H1 (cell line): Measurements from ENCODE around the gene EEF1AKMT1. TPM values are rescaled to one million over a fixed set of nuclear protein-coding genes. Genes with fewer than 3 reads are reported as not detected.

Experiments
- CTCF ChIA-PET: fragments of 300-600 bp; sonication (Branson Sonifier 250); formaldehyde crosslinking; loops from one replicate; lab custom pipeline; 2021; ENCODE audit not compliant: partially characterized antibody; lab: Charles Lee
- POLR2A ChIA-PET: fragments of 300-600 bp; sonication (Branson Sonifier 250); formaldehyde crosslinking; loops from one replicate; lab custom pipeline; 2021; ENCODE audit warnings: inconsistent platforms; ENCODE audit not compliant: partially characterized antibody; lab: Charles Lee
- DNase-seq, 2 experiments: peaks; one replicate each; pipeline versions ENCODE4 v3.0.0 to v3.0.0-alpha.2; 2010 to 2022; ENCODE audit warnings: low spot score in 2 of 2, low read depth in 1 of 2, mixed read lengths in 1 of 2
- FAIRE-seq: peaks from 2 replicates; lab custom pipeline; 2011; peaks lifted over from hg19 to GRCh38; lab: Jason Lieb, UNC
- H2AFZ ChIP-seq: 2 replicates; pipeline ENCODE4 v1.8.1; 2012; ENCODE audit warnings: low read length, inconsistent platforms
- H2AK5ac ChIP-seq: 2 replicates; pipeline ENCODE4 v1.6.1; 2013; ENCODE audit warnings: low read depth, low read length
- H2BK120ac ChIP-seq: replicated peaks from 2 replicates; pipeline ENCODE3; 2013; ENCODE audit warnings: low read depth, low read length, inconsistent platforms
- H2BK12ac ChIP-seq: 2 replicates; pipeline ENCODE4 v1.6.1; 2013; ENCODE audit warnings: low read depth, low read length
- H2BK15ac ChIP-seq: 2 replicates; pipeline ENCODE4 v1.6.1; 2013; ENCODE audit warnings: low read length
- H2BK20ac ChIP-seq: 2 replicates; pipeline ENCODE4 v1.6.1; 2013; ENCODE audit warnings: low read length
- H2BK5ac ChIP-seq: 2 replicates; pipeline ENCODE4 v1.6.1; 2013; ENCODE audit warnings: low read depth, low read length
- H3K14ac ChIP-seq: 2 replicates; pipeline ENCODE4 v1.6.1; 2013; ENCODE audit warnings: inconsistent platforms; ENCODE audit not compliant: insufficient read length
- H3K18ac ChIP-seq: 2 replicates; pipeline ENCODE4 v1.6.1; 2013; ENCODE audit warnings: low read length; ENCODE audit errors: extremely low read depth
- H3K23ac ChIP-seq: 2 replicates; pipeline ENCODE4 v1.6.1; 2013; ENCODE audit warnings: inconsistent platforms; ENCODE audit not compliant: insufficient read length
- H3K23me2 ChIP-seq: 2 replicates; pipeline ENCODE4 v1.6.1; 2013; ENCODE audit warnings: low read depth, low read length
- H3K27ac ChIP-seq: 2 replicates; pipeline ENCODE4 v1.6.1; 2011; ENCODE audit warnings: low read depth, low read length, inconsistent platforms
- H3K27me3 ChIP-seq, 4 experiments: replicated peaks in 1 of 4; 1 replicate in 1 of 4; 2 replicates in 3 of 4; pipeline versions ENCODE4 v1.6.1 to v1.8.1; 2011 to 2013; ENCODE audit warnings: low read length in 3 of 4, mild to moderate bottlenecking in 3 of 4, inconsistent platforms in 2 of 4, mixed read lengths in 2 of 4, moderate library complexity in 1 of 4; ENCODE audit not compliant: control insufficient read depth in 3 of 4, insufficient read depth in 3 of 4; ENCODE audit errors: extremely low read depth in 1 of 4
- H3K36me3 ChIP-seq, 4 experiments: 2 replicates each; pipeline versions ENCODE4 v1.6.1 to v1.8.1; 2011 to 2013; ENCODE audit warnings: mild to moderate bottlenecking in 4 of 4, low read length in 3 of 4, moderate library complexity in 2 of 4, control low read depth in 1 of 4, inconsistent platforms in 1 of 4; ENCODE audit not compliant: insufficient read depth in 4 of 4, control insufficient read depth in 2 of 4
- H3K4ac ChIP-seq: replicated peaks from 2 replicates; pipeline ENCODE3; 2013; ENCODE audit warnings: low read length, low read depth, mixed read lengths, inconsistent platforms; ENCODE audit not compliant: insufficient read length
- H3K4me1 ChIP-seq, 4 experiments: replicated peaks in 1 of 4; 1 replicate in 1 of 4; 2 replicates in 3 of 4; pipeline versions ENCODE4 v1.6.1 to v1.8.1; 2011 to 2013; ENCODE audit warnings: low read length in 3 of 4, inconsistent platforms in 2 of 4, mixed read lengths in 1 of 4; ENCODE audit not compliant: insufficient read depth in 4 of 4, control insufficient read depth in 3 of 4
- H3K4me2 ChIP-seq, 2 experiments: 2 replicates each; pipeline versions ENCODE4 v1.6.1 to v1.8.1; 2011 to 2013; ENCODE audit warnings: low read depth in 2 of 2, low read length in 2 of 2, control low read depth in 1 of 2, inconsistent platforms in 1 of 2, mild to moderate bottlenecking in 1 of 2; ENCODE audit not compliant: insufficient read depth in 1 of 2
- H3K4me3 ChIP-seq, 4 experiments: fragments of 200-600, 300-600 bp in 1 of 4; sonication (generic), shearing (Covaris generic), sonication (Bioruptor Twin) in 1 of 4; 2 replicates each; pipeline versions ENCODE4 v1.5.1 to v1.8.1; 2011 to 2016; ENCODE audit warnings: low read length in 4 of 4, low read depth in 3 of 4, control low read depth in 2 of 4, inconsistent platforms in 2 of 4, mild to moderate bottlenecking in 2 of 4, mixed read lengths in 1 of 4, moderate library complexity in 1 of 4; ENCODE audit not compliant: insufficient read depth in 2 of 4; ENCODE audit errors: extremely low read depth in 1 of 4
- H3K56ac ChIP-seq: replicated peaks from 2 replicates; pipeline ENCODE3; 2013; ENCODE audit warnings: low read depth, mild to moderate bottlenecking, mixed read lengths, low read length, inconsistent platforms; ENCODE audit not compliant: insufficient read length
- H3K79me1 ChIP-seq: 2 replicates; pipeline ENCODE4 v1.6.1; 2013; ENCODE audit warnings: low read depth, low read length, control low read depth
- H3K79me2 ChIP-seq, 2 experiments: 2 replicates each; pipeline versions ENCODE4 v1.6.1 to v1.8.1; 2012 to 2013; ENCODE audit warnings: low read length in 2 of 2, mild to moderate bottlenecking in 2 of 2, inconsistent platforms in 1 of 2; ENCODE audit not compliant: insufficient read depth in 2 of 2, control insufficient read depth in 1 of 2
- H3K9ac ChIP-seq, 4 experiments: replicated peaks in 1 of 4; 1 replicate in 1 of 4; 2 replicates in 3 of 4; pipeline versions ENCODE4 v1.6.1 to v1.8.1; 2011 to 2013; ENCODE audit warnings: low read depth in 3 of 4, low read length in 3 of 4, control low read depth in 2 of 4, mild to moderate bottlenecking in 2 of 4, moderate library complexity in 2 of 4, inconsistent platforms in 1 of 4; ENCODE audit errors: extremely low read depth in 1 of 4
- H3K9me3 ChIP-seq, 2 experiments: 2 replicates each; pipeline versions ENCODE4 v1.6.1 to v1.8.1; 2012 to 2013; ENCODE audit warnings: mild to moderate bottlenecking in 2 of 2, moderate library complexity in 2 of 2, control low read depth in 1 of 2, inconsistent platforms in 1 of 2, low read depth in 1 of 2, low read length in 1 of 2, mixed read lengths in 1 of 2; ENCODE audit not compliant: insufficient read depth in 2 of 2
- H4K20me1 ChIP-seq, 2 experiments: replicated peaks in 1 of 2; 2 replicates each; pipeline versions ENCODE3 to v1.8.1; 2011 to 2013; ENCODE audit warnings: inconsistent platforms in 2 of 2, low read length in 2 of 2, mild to moderate bottlenecking in 1 of 2; ENCODE audit not compliant: insufficient read depth in 2 of 2, control insufficient read depth in 1 of 2
- H4K5ac ChIP-seq: 2 replicates; pipeline ENCODE4 v1.6.1; 2013; ENCODE audit warnings: low read length, low read depth, mixed read lengths, inconsistent platforms; ENCODE audit not compliant: insufficient read length
- H4K8ac ChIP-seq: 2 replicates; pipeline ENCODE4 v1.8.0; 2013; ENCODE audit warnings: mild to moderate bottlenecking, moderate library complexity, low read length, inconsistent platforms; ENCODE audit not compliant: insufficient read depth; ENCODE audit errors: extremely low read depth
- H4K91ac ChIP-seq: replicated peaks from 2 replicates; pipeline ENCODE3; 2013; ENCODE audit warnings: low read length, mixed read lengths, inconsistent platforms; ENCODE audit not compliant: insufficient read length
- BACH1 ChIP-seq: IDR thresholded peaks from 2 replicates; pipeline ENCODE4 v1.6.1; 2012; ENCODE audit warnings: low read length, improper control_type of control experiment
- PHF8 ChIP-seq: fragments of 200-600 bp; sonication (generic); conservative IDR thresholded peaks from 2 replicates; pipeline ENCODE4 v1.7.1; 2012; ENCODE audit warnings: low read depth, mild to moderate bottlenecking, inconsistent platforms, low read length, moderate library complexity
- SIRT6 ChIP-seq: IDR thresholded peaks from one replicate; pipeline ENCODE4 v1.7.1; 2012; ENCODE audit warnings: low read length, inconsistent platforms
- SP2 ChIP-seq: IDR thresholded peaks from 2 replicates; pipeline ENCODE4 v1.6.1; 2012; ENCODE audit warnings: mild to moderate bottlenecking, low read length, inconsistent platforms
- polyA plus RNA-seq, 7 experiments: library from polyadenylated mRNA; depleted of rRNA in 3 of 7; stranded (reverse) in 5 of 7; unstranded in 2 of 7; fragments of >200 nt in 5 of 7; fragments of 200-250 nt in 2 of 7; gene quantifications; 1 replicate in 5 of 7; 2 replicates in 1 of 7; 4 replicates in 1 of 7; pipeline versions ENCODE4 v1.2.1 to v1.2.3, GENCODE V29; 2011 to 2013; ENCODE audit warnings: missing spikeins in 2 of 7, mixed read lengths in 2 of 7
- total RNA-seq: library from RNA; stranded (reverse); fragmentation: NEBNext Ultra II Directional; extraction: Animal tissue kit (Norgen Biotek cat#: 25700); gene quantifications from 2 replicates; pipeline ENCODE4 v1.2.1, GENCODE V29; 2021

EEF1AKMT1 gene
- total and polyA plus RNA-seq, 2 of the 8 experiments (the other 6 are each of a cell fraction or from before 2014, with no cell fraction given) = 3.1 to 4.1 TPM

GRCh38 chr13:20754009-20754408 lies 19.8 kb downstream of the EEF1AKMT1 start:
- POLR2A ChIA-PET = no interaction called here
- CTCF ChIA-PET = interaction anchor here (0.7 to 1.2 kb wide), 3 partner anchors 243 to 261 kb away, joined by 3 to 6 read pairs (median 3); no protein-coding TSS in a partner anchor

More at GRCh38 chr13:20754009-20754408, 19.8 kb downstream of the EEF1AKMT1 start:
- H3K4me3 ChIP-seq = no peak overlapping the region
- no peaks in the 10 kb centered on the region for H3K79me1 ChIP-seq
- no peak overlapping the region for H4K91ac ChIP-seq
- no peak overlapping the region for H3K4ac ChIP-seq
- H3K14ac ChIP-seq = no peak overlapping the region
- H4K8ac ChIP-seq = no peak overlapping the region
- H4K5ac ChIP-seq = no peak overlapping the region
- H3K4me2 ChIP-seq = no peak overlapping the region
- no peaks in the 10 kb centered on the region for H3K4me1 ChIP-seq
- H2AK5ac ChIP-seq = no peak overlapping the region
- no peak overlapping the region for H2BK12ac ChIP-seq
- no peak overlapping the region for H3K23ac ChIP-seq
- H2BK120ac ChIP-seq = no peak overlapping the region
- no peaks in the 10 kb centered on the region for H3K79me2 ChIP-seq
- H3K56ac ChIP-seq = no peak overlapping the region
- DNase-seq = no peak
- H2BK20ac ChIP-seq = no peak overlapping the region
- no peaks in the 10 kb centered on the region for H4K20me1 ChIP-seq
- no peak for TF ChIP-seq SIRT6
- no peak for TF ChIP-seq PHF8
- no peak for TF ChIP-seq BACH1
- TF ChIP-seq SP2 = no peak
- no peak overlapping the region for H3K27ac ChIP-seq
- no peak overlapping the region for H3K9ac ChIP-seq
- H3K23me2 ChIP-seq = no peaks in the 10 kb centered on the region
- no peak overlapping the region for H2AFZ ChIP-seq
- H3K27me3 ChIP-seq = no peaks in the 10 kb centered on the region
- H3K9me3 ChIP-seq = peaks cover 8 to 11% of the 10 kb centered on the region in 2 experiments; a peak in 3 of 4 replicates
- H2BK15ac ChIP-seq = no peak overlapping the region
- H3K36me3 ChIP-seq = no peaks in the 10 kb centered on the region
- H3K18ac ChIP-seq = no peak overlapping the region
- no peak for FAIRE-seq
- no peak overlapping the region for H2BK5ac ChIP-seq
